ENCODE measurements around the gene NREP.

The NREP gene

GRCh38 chr5:111747337-111747736 lies 9.7 kb downstream of the NREP start:
- no peak overlapping the region for H3K4me3 ChIP-seq (ENCODE audit: low read depth, low read length)
- peaks cover 4% of the 10 kb centered on the region for H3K36me3 ChIP-seq
- no peak for TF ChIP-seq CTCF (IDR thresholded peaks at IDR 0.05; ENCODE audit: low read depth, low read length)
- no peaks in the 10 kb centered on the region for H3K27me3 ChIP-seq (ENCODE audit: insufficient read depth, low read depth, severe bottlenecking)
- H3K27ac ChIP-seq: no peak overlapping the region
- H3K9me3 ChIP-seq (ENCODE audit: severe bottlenecking): no peaks in the 10 kb centered on the region
- DNase-seq: no peak

GRCh38 chr5:111746791-111747190 lies 10.2 kb downstream of the NREP start:
- H3K4me3 ChIP-seq (ENCODE audit: low read depth, low read length): no peak overlapping the region
- no peaks in the 10 kb centered on the region for H3K9me3 ChIP-seq (ENCODE audit: severe bottlenecking)
- H3K36me3 ChIP-seq: peaks cover 3% of the 10 kb centered on the region; the same call in 1 of the 2 replicates
- H3K27me3 ChIP-seq (ENCODE audit: insufficient read depth, low read depth, severe bottlenecking): no peaks in the 10 kb centered on the region
- DNase-seq: no peak
- TF ChIP-seq CTCF (IDR thresholded peaks at IDR 0.05; ENCODE audit: low read depth, low read length): no peak
- no peak overlapping the region for H3K27ac ChIP-seq

- Histone ChIP-seq H3K36me3 (peaks cover 3% of the 10 kb centered on the region; the same call in 1 of the 2 replicates), H3K9me3 (ENCODE audit: severe bottlenecking) (no peaks in the 10 kb centered on the region), H3K27ac (no peak overlapping the region), H3K4me3 (ENCODE audit: low read depth, low read length) (no peak overlapping the region), H3K27me3 (ENCODE audit: insufficient read depth, low read depth, severe bottlenecking) (no peaks in the 10 kb centered on the region)
- TF ChIP-seq CTCF (IDR thresholded peaks at IDR 0.05; ENCODE audit: low read depth, low read length): no peak
- no peak for DNase-seq
Observed at GRCh38 chr5:111745075-111745739, 11.8 kb downstream of the NREP start.

GRCh38 chr5:111744455-111744854 lies 12.5 kb downstream of the NREP start:
- peaks cover 3% of the 10 kb centered on the region; the same call in 1 of the 2 replicates for H3K36me3 ChIP-seq
- no peak overlapping the region for H3K4me3 ChIP-seq (ENCODE audit: low read depth, low read length)
- no peak overlapping the region for H3K27ac ChIP-seq
- no peaks in the 10 kb centered on the region for H3K27me3 ChIP-seq (ENCODE audit: insufficient read depth, low read depth, severe bottlenecking)
- DNase-seq: no peak
- no peaks in the 10 kb centered on the region for H3K9me3 ChIP-seq (ENCODE audit: severe bottlenecking)
- no peak for TF ChIP-seq CTCF (IDR thresholded peaks at IDR 0.05; ENCODE audit: low read depth, low read length)

- no peak overlapping the region for H3K27ac ChIP-seq
- no peaks in the 10 kb centered on the region for H3K27me3 ChIP-seq (ENCODE audit: insufficient read depth, low read depth, severe bottlenecking)
- no peaks in the 10 kb centered on the region for H3K9me3 ChIP-seq (ENCODE audit: severe bottlenecking)
- peaks cover 3% of the 10 kb centered on the region; the same call in 1 of the 2 replicates for H3K36me3 ChIP-seq
- TF ChIP-seq CTCF (IDR thresholded peaks at IDR 0.05; ENCODE audit: low read depth, low read length): no peak
- no peak overlapping the region for H3K4me3 ChIP-seq (ENCODE audit: low read depth, low read length)
- no peak for DNase-seq
Observed at GRCh38 chr5:111743988-111744387, 13.0 kb downstream of the NREP start.

- DNase-seq: no peak
- Histone ChIP-seq H3K4me3 (ENCODE audit: low read depth, low read length) (no peak overlapping the region), H3K36me3 (no peaks in the 10 kb centered on the region; the same call in 1 of the 2 replicates), H3K27me3 (ENCODE audit: insufficient read depth, low read depth, severe bottlenecking) (no peaks in the 10 kb centered on the region), H3K9me3 (ENCODE audit: severe bottlenecking) (no peaks in the 10 kb centered on the region), H3K27ac (no peak overlapping the region)
- TF ChIP-seq CTCF (IDR thresholded peaks at IDR 0.05; ENCODE audit: low read depth, low read length): no peak
Observed at GRCh38 chr5:111743512-111743911, 13.5 kb downstream of the NREP start.
